ENCODE results near the gene NSUN7. TPM values are rescaled to one million over a fixed set of nuclear protein-coding genes. Genes with fewer than 3 reads are reported as not detected.

Gene NSUN7
- total and polyA plus RNA-seq, 8 donors: 5.3 to 19.1 (median 15.6) TPM

DNA sequence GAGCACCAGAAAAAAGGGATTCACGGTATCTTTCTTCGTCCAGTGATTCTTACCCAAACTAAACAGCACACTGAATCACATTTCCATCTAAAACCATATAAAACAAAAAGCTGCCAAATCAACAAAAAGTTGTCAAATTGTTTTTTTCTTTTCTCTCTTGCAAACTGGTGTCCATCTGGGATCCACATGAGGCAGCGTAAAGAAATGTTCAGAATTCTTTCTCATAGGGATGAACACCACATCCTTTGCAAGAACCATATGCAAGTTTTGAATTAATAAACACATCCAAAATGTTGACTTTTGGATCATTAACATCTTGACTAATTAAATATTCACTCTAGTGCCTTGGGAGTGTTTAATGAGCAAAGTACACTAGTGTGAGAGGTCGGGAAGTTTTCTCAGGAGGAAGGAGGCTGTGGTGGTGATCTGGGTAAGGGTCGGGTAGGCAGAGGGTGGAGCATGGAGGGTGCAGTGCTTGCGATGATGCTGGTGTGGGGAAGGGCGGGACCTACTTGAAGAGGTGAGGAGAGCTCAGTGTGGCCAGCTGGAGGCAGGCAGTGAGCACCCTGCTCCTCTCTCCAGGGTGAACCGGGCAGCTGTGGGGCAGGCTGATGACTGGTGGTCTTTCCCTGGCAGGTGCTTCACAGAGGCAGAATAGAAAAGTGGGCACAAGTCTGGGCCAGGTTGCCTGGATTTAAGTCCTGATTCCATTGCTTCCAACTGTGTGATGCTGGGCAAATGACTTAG is 72.8 kb downstream of the NSUN7 start:
- no peak for ATAC-seq
- Histone ChIP-seq H3K4me3 (no peak overlapping the region), H3K27ac (no peak overlapping the region), H3K9me3 (no peaks in the 10 kb centered on the region), H3K27me3 (no peaks in the 10 kb centered on the region), H3K4me1 (no peaks in the 10 kb centered on the region), H3K36me3 (peaks cover 0 to 63% of the 10 kb centered on the region in 2 donors)
- DNase-seq: no peak
- intact Hi-C loops (cut with DNase I): no loop called here
- TF ChIP-seq, protein P1, sequence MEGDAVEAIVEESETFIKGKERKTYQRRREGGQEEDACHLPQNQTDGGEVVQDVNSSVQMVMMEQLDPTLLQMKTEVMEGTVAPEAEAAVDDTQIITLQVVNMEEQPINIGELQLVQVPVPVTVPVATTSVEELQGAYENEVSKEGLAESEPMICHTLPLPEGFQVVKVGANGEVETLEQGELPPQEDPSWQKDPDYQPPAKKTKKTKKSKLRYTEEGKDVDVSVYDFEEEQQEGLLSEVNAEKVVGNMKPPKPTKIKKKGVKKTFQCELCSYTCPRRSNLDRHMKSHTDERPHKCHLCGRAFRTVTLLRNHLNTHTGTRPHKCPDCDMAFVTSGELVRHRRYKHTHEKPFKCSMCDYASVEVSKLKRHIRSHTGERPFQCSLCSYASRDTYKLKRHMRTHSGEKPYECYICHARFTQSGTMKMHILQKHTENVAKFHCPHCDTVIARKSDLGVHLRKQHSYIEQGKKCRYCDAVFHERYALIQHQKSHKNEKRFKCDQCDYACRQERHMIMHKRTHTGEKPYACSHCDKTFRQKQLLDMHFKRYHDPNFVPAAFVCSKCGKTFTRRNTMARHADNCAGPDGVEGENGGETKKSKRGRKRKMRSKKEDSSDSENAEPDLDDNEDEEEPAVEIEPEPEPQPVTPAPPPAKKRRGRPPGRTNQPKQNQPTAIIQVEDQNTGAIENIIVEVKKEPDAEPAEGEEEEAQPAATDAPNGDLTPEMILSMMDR (IDR thresholded peaks at IDR 0.05): no peak

DNA sequence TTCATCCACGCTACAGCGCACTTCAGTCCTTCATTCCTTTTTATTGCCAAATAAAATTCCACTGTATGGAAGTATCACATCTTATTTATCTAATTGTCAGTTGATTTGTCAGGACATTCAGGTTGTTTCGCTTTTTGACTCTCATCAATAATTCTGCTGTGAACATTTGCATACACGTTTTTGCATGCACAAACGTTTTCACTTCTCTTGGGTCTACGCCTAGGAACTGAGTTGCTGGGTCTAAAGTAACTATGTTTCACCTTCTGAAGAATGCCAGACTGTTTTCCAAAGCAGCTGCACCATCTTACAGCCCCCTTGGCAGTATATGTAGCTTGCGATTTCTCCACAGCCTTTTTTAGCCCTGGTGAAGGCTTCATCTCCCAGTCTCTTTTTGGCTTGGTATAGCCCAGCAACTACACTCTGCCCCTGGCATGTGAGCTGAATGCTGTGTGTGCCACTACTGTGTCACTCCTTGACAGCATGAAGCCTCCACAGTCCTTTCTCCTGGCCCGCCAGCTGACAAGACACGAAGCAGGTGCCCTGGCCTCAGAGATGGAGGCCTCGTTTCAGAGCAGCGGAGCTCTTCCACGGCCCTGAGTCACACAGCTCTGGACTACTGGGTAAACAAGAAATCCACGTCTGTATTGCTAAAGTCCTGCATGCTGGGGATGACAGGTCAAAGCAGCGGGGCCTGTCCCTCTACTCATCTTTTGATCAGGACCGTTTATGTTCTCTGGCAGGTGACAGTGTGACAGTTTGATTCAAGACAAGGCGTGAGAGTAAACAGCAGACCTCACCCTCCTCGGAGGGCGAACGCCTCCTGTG is 75.5 kb downstream of the NSUN7 start:
- Histone ChIP-seq H3K27me3 (no peaks in the 10 kb centered on the region), H3K9me3 (no peaks in the 10 kb centered on the region), H3K36me3 (peaks cover 0 to 64% of the 10 kb centered on the region in 2 donors), H3K27ac (no peak overlapping the region), H3K4me3 (no peak overlapping the region), H3K4me1 (peaks cover 0 to 11% of the 10 kb centered on the region in 2 donors)
- DNase-seq (no peak), ATAC-seq (no peak)
- intact Hi-C loops (cut with DNase I): no loop called here
- TF ChIP-seq, protein P1 (IDR thresholded peaks at IDR 0.05): no peak

DNA sequence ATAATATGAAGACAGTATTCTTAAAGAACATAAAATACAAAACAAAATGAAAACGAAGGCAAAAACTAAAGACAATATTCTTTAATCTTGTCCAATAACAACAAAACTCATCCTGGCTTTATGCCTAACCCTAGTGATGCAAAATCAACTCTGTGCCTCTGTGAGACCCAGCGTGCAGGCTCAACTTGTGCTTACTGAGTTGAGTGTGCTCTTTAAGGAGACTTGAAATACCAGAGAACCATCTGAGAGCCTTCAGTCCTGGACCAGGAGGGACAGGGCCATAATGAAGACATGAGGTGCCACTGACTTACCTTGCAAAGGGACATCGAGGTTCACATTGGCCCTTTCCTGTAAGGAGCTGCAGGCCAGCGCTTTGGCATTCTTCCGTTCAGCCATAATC is 77.1 kb downstream of the NSUN7 start:
- intact Hi-C loops (cut with DNase I): no loop called here
- H3K4me1 ChIP-seq: peaks cover 0 to 12% of the 10 kb centered on the region in 2 donors
- H3K9me3 ChIP-seq: no peaks in the 10 kb centered on the region
- TF ChIP-seq, protein P1 (IDR thresholded peaks at IDR 0.05): no peak
- no peak overlapping the region for H3K4me3 ChIP-seq
- H3K27ac ChIP-seq: no peak overlapping the region
- no peaks in the 10 kb centered on the region for H3K27me3 ChIP-seq
- DNase-seq (no peak), ATAC-seq (no peak)
- peaks cover 0 to 50% of the 10 kb centered on the region in 2 donors for H3K36me3 ChIP-seq

DNA sequence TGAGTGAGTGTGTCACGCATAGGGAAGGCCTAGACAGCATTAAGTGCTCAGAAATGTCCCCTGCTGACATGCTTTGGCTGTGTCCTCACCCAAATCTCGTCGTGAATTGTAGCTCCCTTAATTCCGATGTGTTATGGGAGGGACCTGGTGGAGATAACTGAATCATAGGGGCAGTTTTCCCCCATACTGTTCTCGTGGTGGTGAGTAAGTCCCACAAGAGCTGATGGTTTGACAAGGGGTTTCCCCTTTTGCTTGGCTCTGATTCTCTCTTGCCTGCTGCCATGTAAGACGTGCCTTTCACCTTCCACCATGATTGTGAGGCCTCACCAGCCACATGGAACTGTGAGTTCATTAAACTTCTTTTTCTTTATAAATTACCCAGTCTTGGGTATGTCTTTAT is 78.0 kb downstream of the NSUN7 start:
- Histone ChIP-seq H3K36me3 (peaks cover 0 to 42% of the 10 kb centered on the region in 2 donors), H3K27ac (no peak overlapping the region), H3K9me3 (no peaks in the 10 kb centered on the region), H3K27me3 (no peaks in the 10 kb centered on the region), H3K4me1 (peaks cover 0 to 12% of the 10 kb centered on the region in 2 donors), H3K4me3 (no peak overlapping the region)
- TF ChIP-seq, protein P1 (IDR thresholded peaks at IDR 0.05): no peak
- intact Hi-C loops (cut with DNase I): no loop called here
- no peak for ATAC-seq
- no peak for DNase-seq

DNA sequence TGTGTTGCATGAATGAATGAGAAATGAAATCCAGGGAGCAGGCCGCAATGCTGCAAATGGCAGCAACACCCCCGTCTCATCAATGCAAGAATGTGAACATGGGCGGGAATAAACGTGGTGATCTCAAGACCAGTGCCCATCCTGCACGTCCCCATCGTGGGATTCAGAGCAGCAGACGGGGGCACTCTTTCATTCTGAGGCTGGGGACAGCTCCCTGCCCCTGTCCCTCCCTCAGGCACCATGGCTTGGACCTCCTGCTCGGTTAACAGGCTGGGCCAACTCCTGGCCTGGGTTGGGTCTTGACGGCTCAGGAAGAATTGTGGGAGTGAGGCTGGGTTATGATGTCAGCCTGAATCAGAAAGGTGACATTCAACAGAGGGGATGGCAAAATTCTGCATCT is 78.9 kb downstream of the NSUN7 start:
- no peak overlapping the region for H3K4me3 ChIP-seq
- no peaks in the 10 kb centered on the region for H3K9me3 ChIP-seq
- H3K4me1 ChIP-seq: peaks cover 0 to 12% of the 10 kb centered on the region in 2 donors
- TF ChIP-seq, protein P1 (IDR thresholded peaks at IDR 0.05): no peak
- DNase-seq (no peak), ATAC-seq (no peak)
- intact Hi-C loops (cut with DNase I): no loop called here
- peaks cover 0 to 34% of the 10 kb centered on the region in 2 donors for H3K36me3 ChIP-seq
- no peak overlapping the region for H3K27ac ChIP-seq
- no peaks in the 10 kb centered on the region for H3K27me3 ChIP-seq

All from left lung (tissue), 10 donors.